Measurements from ENCODE around the gene PRSS57.

Gene PRSS57

GRCh38 chr19:690203-690602, 5.0 kb downstream of the PRSS57 start:
- Histone ChIP-seq H3K9me3 (no peaks in the 10 kb centered on the region), H3K36me3 (no peaks in the 10 kb centered on the region), H3K27ac (no peak overlapping the region), H3K4me3 (ENCODE audit: low read depth in 1 of 2, low read length in 1 of 2) (no peak overlapping the region), H3K4me1 (ENCODE audit: control insufficient read depth in 1 of 2, insufficient read depth in 1 of 2, low read depth in 1 of 2, low read length in 1 of 2) (peaks cover 14 to 19% of the 10 kb centered on the region in 2 experiments), H3K27me3 (peaks cover 9% of the 10 kb centered on the region)
- TF ChIP-seq CTCF (IDR thresholded peaks at IDR 0.05): no peak

- Histone ChIP-seq H3K4me3 (ENCODE audit: low read depth in 1 of 2, low read length in 1 of 2) (no peak overlapping the region), H3K9me3 (no peaks in the 10 kb centered on the region), H3K4me1 (ENCODE audit: control insufficient read depth in 1 of 2, insufficient read depth in 1 of 2, low read depth in 1 of 2, low read length in 1 of 2) (peaks cover 4 to 7% of the 10 kb centered on the region in 2 experiments), H3K27ac (no peak overlapping the region), H3K27me3 (no peaks in the 10 kb centered on the region), H3K36me3 (no peaks in the 10 kb centered on the region)
- TF ChIP-seq CTCF (IDR thresholded peaks at IDR 0.05): no peak
Measured at GRCh38 chr19:688992-689391, 6.3 kb downstream of the PRSS57 start.

DNA sequence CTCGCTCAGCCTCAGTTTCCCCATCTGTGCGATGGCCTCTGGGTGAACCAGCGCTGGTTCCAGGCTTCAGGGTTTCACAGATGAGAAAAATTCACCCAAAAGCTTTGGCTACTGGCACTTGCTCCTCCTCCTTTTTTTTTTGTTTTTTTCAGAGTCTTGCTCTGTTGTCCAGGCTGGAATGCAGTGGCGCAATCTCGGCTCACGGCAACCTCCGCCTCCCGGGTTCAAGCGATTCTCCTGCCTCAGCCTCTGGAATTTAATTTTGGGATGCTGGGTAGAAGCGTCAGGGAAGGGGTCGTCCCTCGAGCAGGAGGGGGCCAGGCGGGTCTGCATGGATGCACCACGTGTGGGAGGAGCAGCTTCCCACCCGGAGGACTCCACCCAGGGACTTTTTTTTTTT, 7.0 kb downstream of the PRSS57 start:
- Histone ChIP-seq H3K9me3 (no peaks in the 10 kb centered on the region), H3K36me3 (no peaks in the 10 kb centered on the region), H3K27ac (no peak overlapping the region), H3K27me3 (no peaks in the 10 kb centered on the region), H3K4me3 (ENCODE audit: low read depth in 1 of 2, low read length in 1 of 2) (no peak overlapping the region), H3K4me1 (ENCODE audit: control insufficient read depth in 1 of 2, insufficient read depth in 1 of 2, low read depth in 1 of 2, low read length in 1 of 2) (peaks cover under 1% of the 10 kb centered on the region in 2 experiments)
- no peak for TF ChIP-seq CTCF (IDR thresholded peaks at IDR 0.05)

- no peak overlapping the region for H3K4me3 ChIP-seq (ENCODE audit: low read depth in 1 of 2, low read length in 1 of 2)
Measured at GRCh38 chr19:687569-688166, 7.6 kb downstream of the PRSS57 start.

DNA sequence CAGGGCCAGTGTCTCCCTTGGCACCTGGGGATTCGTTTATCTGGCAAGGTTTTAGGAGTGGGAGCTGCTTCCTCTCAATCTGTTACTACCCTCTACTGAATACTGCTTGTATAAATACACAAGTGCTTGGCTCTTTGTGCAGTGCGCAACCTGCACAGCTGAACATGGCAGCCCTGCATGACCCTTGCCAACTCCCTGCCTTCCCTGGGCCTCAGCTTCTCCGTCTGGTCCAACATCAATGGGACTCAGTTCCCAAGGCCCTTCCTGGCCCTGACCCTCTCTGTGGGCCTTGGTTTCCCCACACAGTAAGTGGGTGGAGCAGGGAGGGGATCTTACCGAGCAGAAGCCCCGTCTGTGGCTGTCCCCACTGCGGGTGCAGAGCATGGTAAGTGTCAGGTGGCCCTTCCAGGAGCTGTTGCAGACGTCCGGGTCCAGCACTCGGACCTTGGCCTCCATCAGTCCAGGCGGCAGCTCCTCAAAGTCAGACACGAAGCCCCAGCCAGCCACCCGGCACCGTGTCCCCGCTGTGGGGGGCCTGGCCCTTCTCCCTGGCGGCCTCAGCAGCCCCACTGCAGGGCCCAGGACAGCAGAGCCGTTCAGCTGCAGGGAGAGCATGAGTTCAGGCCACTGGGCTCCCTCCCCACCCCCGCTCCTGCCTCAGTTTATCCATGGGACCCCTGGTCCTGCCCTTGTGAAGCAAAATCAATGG, 8.5 kb downstream of the PRSS57 start:
- no peak overlapping the region for H3K4me3 ChIP-seq (ENCODE audit: low read depth in 1 of 2, low read length in 1 of 2)
- H3K4me1 ChIP-seq (ENCODE audit: control insufficient read depth in 1 of 2, insufficient read depth in 1 of 2, low read depth in 1 of 2, low read length in 1 of 2): peaks cover under 1% of the 10 kb centered on the region in 2 experiments
- H3K27ac ChIP-seq: no peak overlapping the region
- H3K27me3 ChIP-seq: no peaks in the 10 kb centered on the region
- no peak for TF ChIP-seq CTCF (IDR thresholded peaks at IDR 0.05)
- H3K36me3 ChIP-seq: no peaks in the 10 kb centered on the region
- no peaks in the 10 kb centered on the region for H3K9me3 ChIP-seq

More at GRCh38 chr19:687569-688166, 7.6 kb downstream of the PRSS57 start:
- no peak for TF ChIP-seq CTCF (IDR thresholded peaks at IDR 0.05)
- no peaks in the 10 kb centered on the region for H3K27me3 ChIP-seq
- H3K9me3 ChIP-seq: no peaks in the 10 kb centered on the region
- H3K4me1 ChIP-seq (ENCODE audit: control insufficient read depth in 1 of 2, insufficient read depth in 1 of 2, low read depth in 1 of 2, low read length in 1 of 2): no peaks in the 10 kb centered on the region
- H3K27ac ChIP-seq: no peak overlapping the region
- no peaks in the 10 kb centered on the region for H3K36me3 ChIP-seq
